B cell (primary cell): ENCODE measurements around the gene RAPGEF6.

Experiments used
- EZH2 ChIP-seq: IDR thresholded peaks from 2 replicates; pipeline ENCODE4 v1.6.1; 2012; ENCODE audit warnings: borderline replicate concordance, low read depth, mild to moderate bottlenecking, moderate library complexity, low read length; ENCODE audit not compliant: insufficient read depth, poor library complexity, severe bottlenecking
- TF ChIP-seq, protein P1 (sequence below): fragments of 200-600 bp; IDR thresholded peaks from one replicate; pipeline ENCODE4 v1.8.0; 2022; ENCODE audit warnings: antibody characterized with exemption, mild to moderate bottlenecking

DNA sequence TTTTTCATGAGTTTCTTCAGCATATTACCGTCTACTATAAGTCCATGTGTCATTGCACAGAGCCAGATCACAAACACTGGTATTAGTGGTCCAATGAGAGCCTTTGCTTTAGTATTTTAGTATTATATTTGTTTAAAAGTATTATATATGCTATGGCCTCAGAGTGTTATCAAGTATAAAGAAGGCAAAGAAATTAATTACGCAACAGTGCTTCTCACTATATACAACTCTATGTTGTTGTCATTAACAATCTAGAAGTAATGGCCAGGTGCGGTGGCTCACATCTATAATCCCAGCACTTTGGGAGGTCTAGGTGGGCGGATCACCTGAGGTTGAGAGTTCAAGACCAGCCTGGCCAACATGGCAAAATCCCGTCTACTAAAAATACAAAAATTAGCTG is 47.1 kb upstream of the RAPGEF6 start:
- TF ChIP-seq, protein P1, sequence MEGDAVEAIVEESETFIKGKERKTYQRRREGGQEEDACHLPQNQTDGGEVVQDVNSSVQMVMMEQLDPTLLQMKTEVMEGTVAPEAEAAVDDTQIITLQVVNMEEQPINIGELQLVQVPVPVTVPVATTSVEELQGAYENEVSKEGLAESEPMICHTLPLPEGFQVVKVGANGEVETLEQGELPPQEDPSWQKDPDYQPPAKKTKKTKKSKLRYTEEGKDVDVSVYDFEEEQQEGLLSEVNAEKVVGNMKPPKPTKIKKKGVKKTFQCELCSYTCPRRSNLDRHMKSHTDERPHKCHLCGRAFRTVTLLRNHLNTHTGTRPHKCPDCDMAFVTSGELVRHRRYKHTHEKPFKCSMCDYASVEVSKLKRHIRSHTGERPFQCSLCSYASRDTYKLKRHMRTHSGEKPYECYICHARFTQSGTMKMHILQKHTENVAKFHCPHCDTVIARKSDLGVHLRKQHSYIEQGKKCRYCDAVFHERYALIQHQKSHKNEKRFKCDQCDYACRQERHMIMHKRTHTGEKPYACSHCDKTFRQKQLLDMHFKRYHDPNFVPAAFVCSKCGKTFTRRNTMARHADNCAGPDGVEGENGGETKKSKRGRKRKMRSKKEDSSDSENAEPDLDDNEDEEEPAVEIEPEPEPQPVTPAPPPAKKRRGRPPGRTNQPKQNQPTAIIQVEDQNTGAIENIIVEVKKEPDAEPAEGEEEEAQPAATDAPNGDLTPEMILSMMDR: no peak
- TF ChIP-seq EZH2: no peak
